HepG2 (cell line): ENCODE data around the gene XK. TPM values are rescaled to one million over a fixed set of nuclear protein-coding genes. Genes with fewer than 3 reads are reported as not detected.

Experiments used
- ATAC-seq: fragments of 200-7000 bp; cut with Tn5 transposase; 3 replicates; pipeline ENCODE4 v1.9.1; 2020; ENCODE audit warnings: mild to moderate bottlenecking, moderate library complexity
- BruUV-seq: library from RNA; stranded (reverse); fragments of 400-500 nt; replicated peaks from 2 replicates; lab custom pipeline; 2021; lab: Mats Ljungman, UMichigan
- CTCF ChIA-PET: fragments of 300-600 bp; formaldehyde crosslinking; extraction: SDS; loops from one replicate; lab custom pipeline; 2021; ENCODE audit warnings: low total read pairs, inconsistent platforms, low intra/inter-chr PET ratio; lab: Yijun Ruan, JAX
- POLR2A ChIA-PET: fragments of 350-600 bp; sonication (Branson Sonifier 250); formaldehyde crosslinking; loops from one replicate; lab custom pipeline; 2020; ENCODE audit warnings: antibody characterized with exemption, inconsistent platforms; lab: Yijun Ruan, JAX
- DNase-seq: peaks from one replicate; pipeline ENCODE4 v3.0.0-alpha.2; 2015; ENCODE audit warnings: low spot score
- FAIRE-seq: peaks from 3 replicates; lab custom pipeline; 2011; peaks lifted over from hg19 to GRCh38; lab: Jason Lieb, UNC
- H2AFZ ChIP-seq: one replicate; pipeline ENCODE4 v1.6.1; 2011; ENCODE audit warnings: low read length, inconsistent platforms
- H3K27ac ChIP-seq: fragments of 300-600 bp; 3 replicates; pipeline ENCODE4 v1.8.0; 2011; ENCODE audit warnings: mixed run types, mild to moderate bottlenecking, mixed read lengths, low read length, inconsistent platforms; ENCODE audit not compliant: insufficient read depth; ENCODE audit errors: extremely low read length
- H3K27me3 ChIP-seq, 2 experiments: fragments of 200-600 bp in 1 of 2; 2 replicates in 1 of 2; 3 replicates in 1 of 2; pipeline versions ENCODE4 v1.6.0 to v1.8.0; 2011; ENCODE audit warnings: low read length in 2 of 2, mild to moderate bottlenecking in 2 of 2, moderate library complexity in 2 of 2, inconsistent platforms in 1 of 2; ENCODE audit not compliant: insufficient read depth in 2 of 2, control insufficient read depth in 1 of 2
- H3K36me3 ChIP-seq, 2 experiments: fragments of 200-600 bp in 1 of 2; replicated peaks in 1 of 2; 2 replicates in 1 of 2; 3 replicates in 1 of 2; pipeline versions ENCODE4 v1.5.1 to v1.8.0; 2011; ENCODE audit warnings: low read length in 2 of 2, inconsistent platforms in 1 of 2; ENCODE audit not compliant: insufficient read depth in 2 of 2, control insufficient read depth in 1 of 2
- H3K4me1 ChIP-seq: 2 replicates; pipeline ENCODE4 v1.5.1; 2012; ENCODE audit warnings: low read length, inconsistent platforms; ENCODE audit not compliant: insufficient read depth
- H3K4me2 ChIP-seq: 2 replicates; pipeline ENCODE4 v1.6.0; 2011; ENCODE audit warnings: low read depth, low read length, inconsistent platforms
- H3K4me3 ChIP-seq, 3 experiments: fragments of 200-600 bp in 1 of 3; sonication (generic), shearing (Covaris generic) in 1 of 3; replicated peaks in 1 of 3; 2 replicates each; pipeline ENCODE4 v1.5.1; 2011 to 2016; ENCODE audit warnings: low read length in 3 of 3, inconsistent platforms in 2 of 3, low read depth in 2 of 3, mild to moderate bottlenecking in 2 of 3, control low read depth in 1 of 3, mixed read lengths in 1 of 3; ENCODE audit not compliant: insufficient read depth in 1 of 3
- H3K79me2 ChIP-seq: one replicate; pipeline ENCODE4 v1.6.1; 2011; ENCODE audit warnings: low read length, inconsistent platforms; ENCODE audit not compliant: insufficient read depth
- H3K9ac ChIP-seq: 2 replicates; pipeline ENCODE4 v1.6.0; 2011; ENCODE audit warnings: mild to moderate bottlenecking, low read depth, low read length, inconsistent platforms; ENCODE audit not compliant: insufficient read depth
- H3K9me3 ChIP-seq: 2 replicates; pipeline ENCODE4 v1.5.1; 2012; ENCODE audit warnings: mild to moderate bottlenecking, low read length
- H4K20me1 ChIP-seq: 2 replicates; pipeline ENCODE4 v1.6.0; 2011; ENCODE audit warnings: inconsistent platforms, mild to moderate bottlenecking, low read length, moderate library complexity; ENCODE audit not compliant: insufficient read depth
- MYC ChIP-seq: sonication (generic); formaldehyde crosslinking; IDR thresholded peaks from 2 replicates; pipeline ENCODE4 v1.9.0; 2021; ENCODE audit warnings: missing genetic modification reagents, borderline replicate concordance
- NRL ChIP-seq: sonication (generic); formaldehyde crosslinking; IDR thresholded peaks from 2 replicates; pipeline ENCODE4 v1.5.0; 2020; ENCODE audit warnings: missing genetic modification reagents, mild to moderate bottlenecking, moderate library complexity, borderline replicate concordance
- PAXIP1 ChIP-seq: sonication (generic); formaldehyde crosslinking; conservative IDR thresholded peaks from 2 replicates; pipeline ENCODE4 v1.4.0; 2020; ENCODE audit warnings: mild to moderate bottlenecking, missing genetic modification reagents, moderate library complexity
- RAD21 ChIP-seq: fragments of 450-650 bp; formaldehyde crosslinking; IDR thresholded peaks from 2 replicates; pipeline ENCODE4 v1.5.0; 2020; ENCODE audit warnings: mild to moderate bottlenecking
- RARG ChIP-seq: sonication (generic); formaldehyde crosslinking; IDR thresholded peaks from 2 replicates; pipeline ENCODE4 v1.4.0; 2020; ENCODE audit warnings: low read depth, mild to moderate bottlenecking, missing genetic modification reagents
- ZBTB4 ChIP-seq: sonication (generic); formaldehyde crosslinking; IDR thresholded peaks from 2 replicates; pipeline ENCODE4 v1.4.0; 2020; ENCODE audit warnings: missing genetic modification reagents, mild to moderate bottlenecking, borderline replicate concordance
- ZBTB46 ChIP-seq: sonication (generic); formaldehyde crosslinking; IDR thresholded peaks from 2 replicates; pipeline ENCODE4 v1.4.0; 2020; ENCODE audit warnings: mild to moderate bottlenecking, missing genetic modification reagents, borderline replicate concordance
- in situ Hi-C: cut with HindIII; loops from 2 replicates; pipeline ENCODE4 v1.10.0; 2017; ENCODE audit warnings: low pct_unique_long_range_greater_than_20kb; ENCODE audit not compliant: extremely low pct_ligation_motif_present
- intact Hi-C: fragments of 100-400 bp; cut with micrococcal nuclease; formaldehyde crosslinking; loops from one replicate; pipeline ENCODE4 v1.10.0; 2022; ENCODE audit not compliant: unreplicated experiment
- polyA plus RNA-seq, 8 experiments: library from polyadenylated mRNA; depleted of rRNA in 3 of 8; stranded (reverse) in 7 of 8; unstranded in 1 of 8; fragments of >200 nt; fragmentation: Illumina TruSeq in 4 of 8; extraction: Trizol in 4 of 8; gene quantifications; 2 replicates each; pipeline versions ENCODE4 v1.2.1 to v1.2.3, GENCODE V29; 2011 to 2016; ENCODE audit warnings: low read depth in 4 of 8, missing spikeins in 1 of 8, mixed read lengths in 1 of 8; ENCODE audit not compliant: insufficient read depth in 1 of 8
- total RNA-seq, 5 experiments: library from RNA; depleted of rRNA; stranded (reverse); fragments of >200 nt; fragmentation: Illumina TruSeq; extraction: Trizol; gene quantifications; 2 replicates each; pipeline ENCODE4 v1.2.3, GENCODE V29; 2016; ENCODE audit warnings: low read depth in 1 of 5

Gene XK
- total and polyA plus RNA-seq, 2 of the 13 experiments (the other 11 are each of a cell fraction or from before 2014, with no cell fraction given): not detected

- no peak for TF ChIP-seq PAXIP1
Measured at GRCh38 chrX:37679888-37680287, 5.7 kb upstream of the XK start (continued).

- BruUV-seq: no TSS peak
- H3K9ac ChIP-seq: no peak overlapping the region
- H3K27me3 ChIP-seq: no peaks in the 10 kb centered on the region
- POLR2A ChIA-PET: no interaction called here
- DNase-seq: no peak
- intact Hi-C loops: no loop called here
- no peak for FAIRE-seq
- TF ChIP-seq MYC (CRISPR knock-in tag) (no peak), NRL (no peak), RARG (CRISPR knock-in tag) (no peak), RAD21 (CRISPR knock-in tag) (no peak), ZBTB4 (no peak), ZBTB46 (CRISPR knock-in tag) (no peak)
- in situ Hi-C loops: no loop called here
- no peak overlapping the region for H2AFZ ChIP-seq
- no peaks in the 10 kb centered on the region for H3K4me1 ChIP-seq
- no peak overlapping the region for H3K4me3 ChIP-seq
- no peaks in the 10 kb centered on the region for H3K79me2 ChIP-seq
- no peaks in the 10 kb centered on the region for H3K9me3 ChIP-seq
- CTCF ChIA-PET: no interaction called here
- no peak overlapping the region for H3K4me2 ChIP-seq
- H3K36me3 ChIP-seq: no peaks in the 10 kb centered on the region
- H3K27ac ChIP-seq: no peak overlapping the region
- ATAC-seq: no peak
- no peaks in the 10 kb centered on the region for H4K20me1 ChIP-seq
Measured at GRCh38 chrX:37684426-37684825, 1.2 kb upstream of the XK start.
